HG02763 (cell line): ENCODE results near the gene FES.
A peak's percentile ranks its signal among the peaks of the same experiment; 100 is the strongest.

Source experiments
- ATAC-seq: cut with Tn5 transposase; IDR thresholded peaks from one replicate; pipeline ENCODE4 v1.9.1; 2021; ENCODE audit warnings: mild to moderate bottlenecking, moderate library complexity; ENCODE audit not compliant: unreplicated experiment

Gene FES

DNA sequence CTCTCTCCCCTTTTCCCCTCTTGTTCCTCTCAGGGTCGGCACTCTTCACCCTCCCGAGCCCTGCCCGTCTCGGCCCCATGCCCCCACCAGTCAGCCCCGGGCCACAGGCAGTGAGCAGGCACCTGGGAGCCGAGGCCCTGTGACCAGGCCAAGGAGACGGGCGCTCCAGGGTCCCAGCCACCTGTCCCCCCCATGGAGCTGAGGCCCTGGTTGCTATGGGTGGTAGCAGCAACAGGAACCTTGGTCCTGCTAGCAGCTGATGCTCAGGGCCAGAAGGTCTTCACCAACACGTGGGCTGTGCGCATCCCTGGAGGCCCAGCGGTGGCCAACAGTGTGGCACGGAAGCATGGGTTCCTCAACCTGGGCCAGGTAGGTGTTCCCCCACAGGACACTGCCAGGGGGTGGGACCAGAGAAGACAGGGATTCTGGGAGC is 8.7 kb upstream of the FES start:
- ATAC-seq: no peak

DNA sequence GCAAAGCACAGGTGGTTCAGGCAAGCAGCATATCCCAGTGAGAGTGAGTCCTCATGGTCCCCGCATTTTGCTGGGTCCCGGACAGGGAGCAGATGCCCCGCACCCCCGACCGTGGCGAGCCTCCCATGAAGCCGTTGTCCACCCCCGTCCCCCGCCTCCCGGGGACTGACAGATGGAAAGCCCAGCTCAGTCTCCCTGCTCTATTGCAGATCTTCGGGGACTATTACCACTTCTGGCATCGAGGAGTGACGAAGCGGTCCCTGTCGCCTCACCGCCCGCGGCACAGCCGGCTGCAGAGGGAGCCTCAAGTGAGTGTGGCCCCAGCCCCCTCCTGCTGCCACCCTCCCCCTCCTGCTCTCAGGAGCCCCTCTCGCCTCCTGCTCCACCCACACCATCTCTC is 8.3 kb upstream of the FES start:
- no peak for ATAC-seq

DNA sequence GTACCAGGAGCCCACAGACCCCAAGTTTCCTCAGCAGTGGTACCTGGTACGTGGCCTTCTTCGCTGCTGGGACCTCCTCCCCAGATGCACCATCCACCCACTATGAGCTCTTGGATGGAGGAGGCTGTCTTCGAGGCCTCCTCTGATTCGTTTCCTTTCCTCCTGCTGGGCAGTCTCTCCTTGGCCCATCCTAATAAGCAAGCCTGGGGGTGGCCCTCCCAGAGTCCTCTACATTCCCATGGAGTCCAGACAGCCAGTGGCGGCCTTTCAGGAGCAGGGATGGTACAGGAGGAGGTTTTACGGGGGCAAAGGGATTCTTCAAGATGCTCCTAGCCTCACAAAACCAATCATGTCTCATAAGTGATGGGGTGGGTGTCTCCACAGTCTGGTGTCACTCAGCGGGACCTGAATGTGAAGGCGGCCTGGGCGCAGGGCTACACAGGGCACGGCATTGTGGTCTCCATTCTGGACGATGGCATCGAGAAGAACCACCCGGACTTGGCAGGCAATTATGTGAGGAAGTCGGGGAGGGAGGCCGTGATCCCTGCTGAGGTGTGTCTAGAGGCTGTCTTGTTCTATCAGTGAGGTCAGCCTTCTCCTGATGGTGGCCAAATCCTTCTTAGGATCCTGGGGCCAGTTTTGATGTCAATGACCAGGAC is 7.7 kb upstream of the FES start:
- no peak for ATAC-seq

DNA sequence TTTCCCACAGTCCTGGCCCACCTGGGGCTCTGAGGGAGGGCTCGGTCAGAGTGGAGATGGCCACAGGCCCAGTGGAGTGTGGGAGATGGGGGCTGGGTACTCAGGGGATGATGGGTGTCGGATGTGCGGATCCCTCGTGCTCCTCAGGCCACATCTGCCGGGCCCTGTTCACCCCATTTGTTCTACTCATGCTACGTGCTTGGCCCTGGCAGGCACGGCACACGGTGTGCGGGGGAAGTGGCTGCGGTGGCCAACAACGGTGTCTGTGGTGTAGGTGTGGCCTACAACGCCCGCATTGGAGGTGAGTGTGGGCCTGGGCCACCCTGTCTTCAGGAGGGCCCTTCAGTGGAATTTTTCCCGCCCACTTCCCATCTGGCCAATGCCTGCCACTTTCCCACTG is 7.0 kb upstream of the FES start:
- ATAC-seq: no peak

DNA sequence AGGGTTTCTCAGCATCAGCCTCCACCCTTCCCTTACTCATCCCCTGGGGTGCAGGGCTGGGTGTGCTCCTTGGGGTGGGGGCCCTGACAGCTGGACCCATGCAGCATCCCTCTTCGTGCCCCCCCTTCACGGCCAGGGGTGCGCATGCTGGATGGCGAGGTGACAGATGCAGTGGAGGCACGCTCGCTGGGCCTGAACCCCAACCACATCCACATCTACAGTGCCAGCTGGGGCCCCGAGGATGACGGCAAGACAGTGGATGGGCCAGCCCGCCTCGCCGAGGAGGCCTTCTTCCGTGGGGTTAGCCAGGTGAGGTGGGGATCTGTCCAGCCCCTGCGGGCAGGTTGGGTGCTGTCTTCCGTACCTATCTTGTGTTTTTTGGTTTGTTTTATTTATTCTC is 6.3 kb upstream of the FES start:
- ATAC-seq: no peak

DNA sequence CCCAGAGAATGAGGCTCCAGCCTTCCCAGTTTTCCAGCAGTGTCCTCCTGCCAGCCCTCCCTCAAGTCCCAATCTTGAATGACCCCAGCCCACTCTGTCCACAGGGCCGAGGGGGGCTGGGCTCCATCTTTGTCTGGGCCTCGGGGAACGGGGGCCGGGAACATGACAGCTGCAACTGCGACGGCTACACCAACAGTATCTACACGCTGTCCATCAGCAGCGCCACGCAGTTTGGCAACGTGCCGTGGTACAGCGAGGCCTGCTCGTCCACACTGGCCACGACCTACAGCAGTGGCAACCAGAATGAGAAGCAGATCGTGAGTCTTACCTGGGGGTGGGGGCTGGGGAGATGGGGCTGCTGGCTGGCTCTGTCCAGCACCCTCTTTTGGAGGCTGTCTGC is 5.6 kb upstream of the FES start:
- no peak for ATAC-seq

- ATAC-seq: no peak
These were observed 4.5 kb upstream of the FES start for GRCh38 chr15:90879730-90880366.

GRCh38 chr15:90880381-90881145 is 3.7 kb upstream of the FES start:
- no peak for ATAC-seq

- no peak for ATAC-seq
These were observed 2.9 kb upstream of the FES start for GRCh38 chr15:90881181-90881977.

DNA sequence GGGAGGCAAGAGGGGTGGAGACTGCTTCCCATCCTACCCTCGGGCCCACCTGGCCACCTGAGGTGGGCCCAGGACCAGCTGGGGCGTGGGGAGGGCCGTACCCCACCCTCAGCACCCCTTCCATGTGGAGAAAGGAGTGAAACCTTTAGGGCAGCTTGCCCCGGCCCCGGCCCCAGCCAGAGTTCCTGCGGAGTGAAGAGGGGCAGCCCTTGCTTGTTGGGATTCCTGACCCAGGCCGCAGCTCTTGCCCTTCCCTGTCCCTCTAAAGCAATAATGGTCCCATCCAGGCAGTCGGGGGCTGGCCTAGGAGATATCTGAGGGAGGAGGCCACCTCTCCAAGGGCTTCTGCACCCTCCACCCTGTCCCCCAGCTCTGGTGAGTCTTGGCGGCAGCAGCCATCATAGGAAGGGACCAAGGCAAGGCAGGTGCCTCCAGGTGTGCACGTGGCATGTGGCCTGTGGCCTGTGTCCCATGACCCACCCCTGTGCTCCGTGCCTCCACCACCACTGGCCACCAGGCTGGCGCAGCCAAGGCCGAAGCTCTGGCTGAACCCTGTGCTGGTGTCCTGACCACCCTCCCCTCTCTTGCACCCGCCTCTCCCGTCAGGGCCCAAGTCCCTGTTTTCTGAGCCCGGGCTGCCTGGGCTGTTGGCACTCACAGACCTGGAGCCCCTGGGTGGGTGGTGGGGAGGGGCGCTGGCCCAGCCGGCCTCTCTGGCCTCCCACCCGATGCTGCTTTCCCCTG is 2.2 kb upstream of the FES start:
- no peak for ATAC-seq

DNA sequence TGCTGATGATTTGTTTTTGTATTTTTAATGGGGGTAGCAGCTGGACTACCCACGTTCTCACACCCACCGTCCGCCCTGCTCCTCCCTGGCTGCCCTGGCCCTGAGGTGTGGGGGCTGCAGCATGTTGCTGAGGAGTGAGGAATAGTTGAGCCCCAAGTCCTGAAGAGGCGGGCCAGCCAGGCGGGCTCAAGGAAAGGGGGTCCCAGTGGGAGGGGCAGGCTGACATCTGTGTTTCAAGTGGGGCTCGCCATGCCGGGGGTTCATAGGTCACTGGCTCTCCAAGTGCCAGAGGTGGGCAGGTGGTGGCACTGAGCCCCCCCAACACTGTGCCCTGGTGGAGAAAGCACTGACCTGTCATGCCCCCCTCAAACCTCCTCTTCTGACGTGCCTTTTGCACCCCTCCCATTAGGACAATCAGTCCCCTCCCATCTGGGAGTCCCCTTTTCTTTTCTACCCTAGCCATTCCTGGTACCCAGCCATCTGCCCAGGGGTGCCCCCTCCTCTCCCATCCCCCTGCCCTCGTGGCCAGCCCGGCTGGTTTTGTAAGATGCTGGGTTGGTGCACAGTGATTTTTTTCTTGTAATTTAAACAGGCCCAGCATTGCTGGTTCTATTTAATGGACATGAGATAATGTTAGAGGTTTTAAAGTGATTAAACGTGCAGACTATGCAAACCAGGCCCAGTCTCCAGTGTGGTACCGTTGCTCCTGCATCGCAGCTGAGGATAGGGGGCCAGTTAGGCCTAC is 1.4 kb upstream of the FES start:
- no peak for ATAC-seq

DNA sequence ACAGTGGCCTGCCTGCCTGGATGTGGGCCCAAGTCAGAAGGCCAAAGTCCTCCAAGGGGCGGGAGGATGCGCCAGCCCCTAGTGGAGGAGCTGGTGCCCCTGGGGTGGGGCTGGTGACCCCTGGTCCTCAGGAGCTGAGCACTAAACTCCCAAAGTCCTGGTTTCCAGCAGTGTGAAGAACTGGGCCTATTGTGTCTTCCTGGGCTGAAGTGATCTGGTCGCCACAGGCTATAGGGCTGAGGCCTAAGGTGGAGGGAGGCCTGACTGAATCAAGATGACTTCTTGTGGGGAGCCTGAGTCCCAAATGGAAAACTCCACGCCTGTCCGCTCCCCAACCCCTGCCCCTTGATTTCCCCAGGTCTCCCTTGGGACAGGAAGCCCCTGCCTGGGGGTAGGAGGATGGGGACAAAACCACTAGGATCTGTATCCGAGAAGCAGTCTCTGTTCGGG is 753 bp upstream of the FES start:
- no peak for ATAC-seq

- ATAC-seq: no peak
These were observed 571 bp downstream of the FES start for GRCh38 chr15:90884719-90885431.

DNA sequence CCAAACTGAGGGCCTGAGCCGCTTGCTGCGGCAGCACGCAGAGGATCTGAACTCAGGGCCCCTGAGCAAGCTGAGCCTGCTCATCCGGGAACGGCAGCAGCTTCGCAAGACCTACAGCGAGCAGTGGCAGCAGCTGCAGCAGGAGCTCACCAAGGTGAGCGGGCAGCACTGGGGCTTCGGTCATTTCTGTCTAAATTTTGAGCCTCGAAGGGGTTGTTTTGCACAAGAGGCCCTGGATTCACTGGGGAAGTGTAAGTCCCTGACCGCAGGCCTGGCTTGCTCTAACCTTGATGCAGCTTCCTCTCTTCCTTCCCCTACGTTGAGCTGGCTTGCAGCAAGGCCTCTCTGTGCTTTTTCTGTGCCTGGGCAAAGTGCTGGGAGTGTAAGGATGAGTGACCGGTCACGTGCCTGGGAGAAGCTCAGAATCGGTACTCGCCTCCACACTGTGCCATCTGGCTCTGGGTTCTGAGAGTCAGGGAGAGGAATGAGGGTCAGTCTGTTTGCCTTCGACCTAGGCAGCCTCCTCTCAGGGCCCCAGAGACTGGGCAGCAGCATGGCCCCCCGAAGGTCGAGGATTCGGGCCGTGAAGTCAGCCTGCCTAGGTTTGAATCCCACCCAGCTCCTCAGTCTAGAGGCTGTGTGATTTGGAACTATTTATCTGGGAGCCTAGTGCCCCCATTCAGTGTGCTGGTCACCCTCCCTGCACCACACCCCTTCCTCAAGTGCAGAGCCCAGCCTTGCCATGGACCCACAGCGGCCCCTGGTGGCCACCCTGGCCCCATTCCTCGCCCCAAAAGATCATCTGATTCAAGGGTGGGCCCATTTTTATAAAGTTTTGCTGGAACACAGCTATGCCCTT is 1.4 kb downstream of the FES start:
- ATAC-seq: peak; percentile 41

DNA sequence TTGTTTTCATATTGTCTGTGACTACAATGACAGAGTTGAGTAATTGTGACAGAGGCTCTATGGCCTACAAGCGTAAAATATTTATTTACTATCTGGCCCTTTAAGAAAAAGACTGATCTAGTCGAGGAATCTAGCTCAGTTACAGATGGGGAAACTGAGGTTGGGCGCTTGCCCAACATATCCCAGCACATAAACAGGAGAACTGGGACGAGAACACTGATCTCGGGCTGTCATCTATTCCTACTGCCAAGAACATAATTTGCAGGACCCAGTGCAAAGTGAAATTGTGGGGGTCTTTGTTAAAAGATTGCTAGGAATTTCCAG is 1.9 kb downstream of the FES start:
- ATAC-seq: no peak

- ATAC-seq: no peak
These were observed 2.8 kb downstream of the FES start for GRCh38 chr15:90887037-90887481.

GRCh38 chr15:90889313-90889730 is 5.0 kb downstream of the FES start:
- ATAC-seq: no peak

- ATAC-seq: no peak
These were observed 5.6 kb downstream of the FES start for GRCh38 chr15:90889736-90890456.
